A549 treated with CORT108297 at 1 μM for 4 hours (cell line): ENCODE data around the gene COLEC12. TPM values are rescaled to one million over a fixed set of nuclear protein-coding genes. Genes with fewer than 3 reads are reported as not detected.

ENCODE experiments used
- total RNA-seq: library from RNA; stranded (reverse); fragments of 200-300 nt; extraction: Qiagen RNA extraction; gene quantifications from 5 replicates; pipeline ENCODE4 v1.2.3, GENCODE V29; 2022

The COLEC12 gene
- 0.02 to 0.08 TPM (median 0.03 TPM) in 5 replicates for total RNA-seq

GRCh38 chr18:500632-501405 is at the start of gene COLEC12:
COLEC12 (minus strand) TSS chr18:500701; CDS start chr18:500514, 187 bp downstream.

DNA sequence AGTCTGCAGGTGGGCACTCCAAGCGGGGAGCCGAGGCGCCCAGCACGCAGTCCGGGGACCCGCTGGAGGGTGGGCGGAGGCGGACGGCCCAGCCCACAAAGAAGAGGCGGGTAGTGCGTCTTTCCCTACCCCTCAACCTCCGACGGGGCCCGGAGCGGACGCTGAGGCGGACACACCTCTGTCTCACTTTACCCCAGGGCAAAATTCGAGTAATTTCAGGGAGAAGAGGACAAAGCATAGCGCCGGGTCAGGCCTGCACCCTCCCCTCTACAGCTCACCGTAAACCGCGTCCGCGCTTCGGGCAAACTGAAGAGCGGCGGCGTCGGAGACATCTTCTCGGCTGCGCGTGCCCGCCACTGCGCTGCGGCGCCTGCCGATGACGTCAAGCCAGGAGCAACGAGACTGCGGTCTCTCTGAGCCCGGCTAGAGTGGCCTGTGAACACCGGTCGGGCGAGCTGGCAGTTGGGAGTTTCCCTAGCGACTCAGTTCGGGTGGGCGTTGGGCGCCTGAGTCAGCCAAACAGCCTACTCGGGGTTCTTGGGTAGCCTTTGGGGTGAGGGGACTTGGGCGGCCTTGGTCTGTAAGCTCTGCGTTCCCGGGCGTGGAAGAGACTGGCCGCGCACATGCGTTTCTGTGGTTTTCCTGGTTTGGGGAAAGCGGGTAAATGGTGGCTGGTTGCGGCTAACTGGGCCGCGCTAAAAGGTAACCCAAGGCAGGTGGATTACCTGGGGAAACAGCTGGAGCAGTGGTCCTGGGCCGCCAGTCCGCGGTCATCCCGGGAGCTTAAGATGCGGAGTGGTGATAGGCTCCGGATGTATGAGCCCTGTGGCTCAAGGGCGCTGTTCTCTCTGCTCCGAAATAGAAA is 232.6 kb downstream of the COLEC12 start, which contains the start of gene THOC1:
Gene THOC1 (minus strand): TSS at position 360 of the 865 bp plus-strand sequence. CDS start 28 bp downstream, at position 332.

Other genes starting within 250 kb of the COLEC12 start
- 17.3 to 22.8 TPM (median 20.2 TPM) in 5 replicates for gene THOC1, start 232.7 kb downstream of the COLEC12 start, total RNA-seq
- gene CETN1, start 79.7 kb upstream of the COLEC12 start, total RNA-seq, result not detected in 5 replicates
- gene CLUL1, start 96.3 kb upstream of the COLEC12 start, total RNA-seq, result 0.12 TPM in 1 of 5 replicates, not detected in the others
- gene TYMS, start 157.0 kb upstream of the COLEC12 start, total RNA-seq, result 165 to 179 TPM (median 177 TPM) in 5 replicates
- 22.9 to 29.6 TPM (median 26.9 TPM) in 5 replicates for gene ENOSF1, start 211.9 kb upstream of the COLEC12 start, total RNA-seq